ENCODE data around the gene GPRC5D.
A peak's percentile ranks its signal among the peaks of the same experiment; 100 is the strongest.

The GPRC5D gene

DNA sequence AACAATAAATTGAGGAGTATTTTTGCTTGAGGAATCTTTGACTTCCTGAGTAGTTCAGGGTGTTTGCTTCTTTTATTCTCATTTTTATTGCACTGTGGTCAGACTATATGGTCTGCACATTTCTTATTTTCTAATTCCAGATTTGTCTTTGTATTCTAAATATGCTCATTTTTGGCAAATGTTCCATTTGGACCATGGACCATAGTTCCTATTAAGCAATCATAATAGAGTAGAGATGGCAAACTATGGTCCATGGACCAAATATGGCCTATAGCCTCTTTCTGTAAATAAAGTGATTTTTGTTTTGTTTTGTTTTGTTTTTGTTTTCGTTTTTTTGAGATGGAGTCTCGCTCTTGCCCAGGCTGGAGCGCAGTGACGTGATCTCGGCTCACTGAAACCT is 58.5 kb downstream of the GPRC5D start:
- TF ChIP-seq, protein P1, sequence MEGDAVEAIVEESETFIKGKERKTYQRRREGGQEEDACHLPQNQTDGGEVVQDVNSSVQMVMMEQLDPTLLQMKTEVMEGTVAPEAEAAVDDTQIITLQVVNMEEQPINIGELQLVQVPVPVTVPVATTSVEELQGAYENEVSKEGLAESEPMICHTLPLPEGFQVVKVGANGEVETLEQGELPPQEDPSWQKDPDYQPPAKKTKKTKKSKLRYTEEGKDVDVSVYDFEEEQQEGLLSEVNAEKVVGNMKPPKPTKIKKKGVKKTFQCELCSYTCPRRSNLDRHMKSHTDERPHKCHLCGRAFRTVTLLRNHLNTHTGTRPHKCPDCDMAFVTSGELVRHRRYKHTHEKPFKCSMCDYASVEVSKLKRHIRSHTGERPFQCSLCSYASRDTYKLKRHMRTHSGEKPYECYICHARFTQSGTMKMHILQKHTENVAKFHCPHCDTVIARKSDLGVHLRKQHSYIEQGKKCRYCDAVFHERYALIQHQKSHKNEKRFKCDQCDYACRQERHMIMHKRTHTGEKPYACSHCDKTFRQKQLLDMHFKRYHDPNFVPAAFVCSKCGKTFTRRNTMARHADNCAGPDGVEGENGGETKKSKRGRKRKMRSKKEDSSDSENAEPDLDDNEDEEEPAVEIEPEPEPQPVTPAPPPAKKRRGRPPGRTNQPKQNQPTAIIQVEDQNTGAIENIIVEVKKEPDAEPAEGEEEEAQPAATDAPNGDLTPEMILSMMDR (conservative IDR thresholded peaks at IDR 0.05; ENCODE audit: low read depth, low read length), result no peak
- Histone ChIP-seq H3K36me3 (ENCODE audit: insufficient read depth) (no peaks in the 10 kb centered on the region), H2AFZ (ENCODE audit: low read depth) (no peak overlapping the region), H3K27me3 (ENCODE audit: insufficient read depth, low read depth) (no peaks in the 10 kb centered on the region), H3K4me2 (no peak overlapping the region), H3K79me2 (ENCODE audit: insufficient read depth, low read depth) (no peaks in the 10 kb centered on the region), H4K20me1 (ENCODE audit: insufficient read depth) (no peaks in the 10 kb centered on the region), H3K4me1 (ENCODE audit: low read depth, poor library complexity, severe bottlenecking) (no peaks in the 10 kb centered on the region), H3K4me3 (IDR thresholded peaks at IDR 0.05; ENCODE audit: insufficient read depth, low read depth, low read length) (no peak overlapping the region), H3K9ac (no peak overlapping the region), H3K27ac (no peak overlapping the region)

GRCh38 chr12:12892681-12893141 is 59.3 kb downstream of the GPRC5D start:
- TF ChIP-seq, protein P1 (conservative IDR thresholded peaks at IDR 0.05; ENCODE audit: low read depth, low read length), result no peak
- Histone ChIP-seq H3K4me3 (IDR thresholded peaks at IDR 0.05; ENCODE audit: insufficient read depth, low read depth, low read length) (no peak overlapping the region), H2AFZ (ENCODE audit: low read depth) (no peak overlapping the region), H3K9ac (no peak overlapping the region), H3K4me2 (no peak overlapping the region), H3K36me3 (ENCODE audit: insufficient read depth) (no peaks in the 10 kb centered on the region), H4K20me1 (ENCODE audit: insufficient read depth) (no peaks in the 10 kb centered on the region), H3K79me2 (ENCODE audit: insufficient read depth, low read depth) (no peaks in the 10 kb centered on the region), H3K4me1 (ENCODE audit: low read depth, poor library complexity, severe bottlenecking) (no peaks in the 10 kb centered on the region), H3K27me3 (ENCODE audit: insufficient read depth, low read depth) (no peaks in the 10 kb centered on the region), H3K27ac (no peak overlapping the region)

DNA sequence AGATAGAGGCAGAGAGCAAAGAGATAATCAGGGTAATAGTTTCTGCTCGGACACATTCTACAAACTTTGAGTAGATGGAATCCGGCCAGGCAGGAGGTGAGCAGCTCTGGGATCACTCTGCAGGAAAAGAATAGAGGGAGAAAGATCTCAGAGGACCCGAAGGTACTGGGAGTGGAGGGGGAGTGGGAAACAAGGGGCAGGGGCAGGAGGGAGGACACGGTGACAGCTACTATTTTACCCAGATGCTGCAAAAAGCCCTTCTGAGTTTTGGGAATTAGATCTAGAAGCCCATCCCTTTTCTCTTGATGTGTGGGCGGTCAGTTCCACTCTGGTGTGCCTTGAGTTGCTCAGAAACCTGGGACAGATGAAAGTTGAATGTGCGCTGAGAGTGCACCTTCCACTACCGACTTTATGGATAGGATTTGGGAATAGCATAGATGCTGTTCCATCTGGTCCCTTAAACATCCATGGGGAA is 60.1 kb downstream of the GPRC5D start:
- Histone ChIP-seq H3K27ac (no peak overlapping the region), H3K4me1 (ENCODE audit: low read depth, poor library complexity, severe bottlenecking) (no peaks in the 10 kb centered on the region), H3K4me3 (IDR thresholded peaks at IDR 0.05; ENCODE audit: insufficient read depth, low read depth, low read length) (no peak overlapping the region), H3K27me3 (ENCODE audit: insufficient read depth, low read depth) (no peaks in the 10 kb centered on the region), H2AFZ (ENCODE audit: low read depth) (no peak overlapping the region), H3K9ac (no peak overlapping the region), H3K79me2 (ENCODE audit: insufficient read depth, low read depth) (no peaks in the 10 kb centered on the region), H4K20me1 (ENCODE audit: insufficient read depth) (no peaks in the 10 kb centered on the region), H3K36me3 (ENCODE audit: insufficient read depth) (no peaks in the 10 kb centered on the region), H3K4me2 (no peak overlapping the region)
- TF ChIP-seq, protein P1 (conservative IDR thresholded peaks at IDR 0.05; ENCODE audit: low read depth, low read length), result no peak

- Histone ChIP-seq H3K79me2 (ENCODE audit: insufficient read depth, low read depth) (no peaks in the 10 kb centered on the region), H2AFZ (ENCODE audit: low read depth) (peak within 1 kb of the TSS; percentile 56; the same call in 1 of the 2 replicates), H3K27ac (no peak within 1 kb of the TSS), H3K27me3 (ENCODE audit: insufficient read depth, low read depth) (no peaks in the 10 kb centered on the region), H3K4me1 (ENCODE audit: low read depth, poor library complexity, severe bottlenecking) (no peaks in the 10 kb centered on the region), H3K36me3 (ENCODE audit: insufficient read depth) (no peaks in the 10 kb centered on the region), H3K4me3 (IDR thresholded peaks at IDR 0.05; ENCODE audit: insufficient read depth, low read depth, low read length) (no peak within 1 kb of the TSS), H4K20me1 (ENCODE audit: insufficient read depth) (no peaks in the 10 kb centered on the region), H3K9ac (peak within 1 kb of the TSS; percentile 22; the same call in 1 of the 2 replicates), H3K4me2 (peak within 1 kb of the TSS; percentile 36)
- TF ChIP-seq, protein P1 (conservative IDR thresholded peaks at IDR 0.05; ENCODE audit: low read depth, low read length), result no peak
Measured at GRCh38 chr12:12891080-12891880, 60.7 kb downstream of the GPRC5D start, which contains the start of gene GPRC5A. Gene GPRC5A, plus strand, starts transcription at chr12:12891562. Its CDS starts 16,688 bp downstream, at chr12:12908250.

All from KMS-11 (cell line).